HG02970 (cell line): Measurements from ENCODE around the gene ARHGAP19.

Experiments used
- ATAC-seq: cut with Tn5 transposase; IDR thresholded peaks from one replicate; pipeline ENCODE4 v1.9.1; 2021; ENCODE audit warnings: mild to moderate bottlenecking, moderate library complexity, moderate number of reproducible peaks; ENCODE audit not compliant: unreplicated experiment, low FRiP score

Gene ARHGAP19

DNA sequence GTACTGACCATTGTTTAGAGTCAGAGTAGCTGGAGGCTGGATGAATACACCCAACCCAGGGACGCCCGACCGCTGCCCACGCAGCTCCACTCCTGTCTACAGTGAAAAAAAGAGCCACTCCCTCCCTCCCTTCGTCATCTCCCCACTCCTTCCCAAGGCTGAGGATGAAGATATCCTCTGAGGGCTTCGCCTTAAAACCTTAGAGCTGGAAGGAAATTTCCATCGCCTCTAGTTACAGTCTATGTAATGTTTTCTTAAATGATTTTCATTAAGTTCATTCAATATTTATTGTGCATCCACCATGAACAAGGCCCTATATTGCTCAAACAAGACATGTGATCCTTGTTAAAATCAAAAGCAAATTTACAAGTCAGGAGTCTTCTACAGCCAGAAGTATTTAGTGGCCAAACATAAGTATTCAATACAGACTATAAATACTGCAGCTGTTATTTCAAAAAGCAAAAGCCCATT, 95.4 kb downstream of the ARHGAP19 start:
- no peak for ATAC-seq

GRCh38 chr10:97196223-97197029, 96.0 kb downstream of the ARHGAP19 start:
- no peak for ATAC-seq

GRCh38 chr10:97195706-97196222, 96.7 kb downstream of the ARHGAP19 start:
- no peak for ATAC-seq

- ATAC-seq: no peak
Observed at GRCh38 chr10:97192952-97193435, 99.4 kb downstream of the ARHGAP19 start.

DNA sequence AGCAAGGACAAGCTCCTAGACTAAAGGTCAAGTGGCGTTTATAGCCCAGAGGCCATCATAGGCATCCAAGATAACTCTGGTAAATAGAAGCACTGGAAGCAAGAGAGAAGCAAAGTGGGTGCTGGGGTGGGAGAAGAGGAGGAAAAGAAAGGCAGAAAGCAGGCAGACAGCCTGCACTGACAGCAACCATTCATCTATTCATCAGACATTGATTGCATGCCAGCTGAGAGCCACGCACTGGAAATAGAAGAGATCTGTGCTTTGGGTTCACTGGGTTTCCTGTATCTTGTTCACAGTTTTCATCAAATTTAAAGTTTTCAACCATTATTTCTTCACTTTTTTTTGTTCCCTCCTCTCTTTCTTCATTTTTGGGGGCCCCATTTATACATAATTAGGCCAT, 102.0 kb downstream of the ARHGAP19 start:
- no peak for ATAC-seq

DNA sequence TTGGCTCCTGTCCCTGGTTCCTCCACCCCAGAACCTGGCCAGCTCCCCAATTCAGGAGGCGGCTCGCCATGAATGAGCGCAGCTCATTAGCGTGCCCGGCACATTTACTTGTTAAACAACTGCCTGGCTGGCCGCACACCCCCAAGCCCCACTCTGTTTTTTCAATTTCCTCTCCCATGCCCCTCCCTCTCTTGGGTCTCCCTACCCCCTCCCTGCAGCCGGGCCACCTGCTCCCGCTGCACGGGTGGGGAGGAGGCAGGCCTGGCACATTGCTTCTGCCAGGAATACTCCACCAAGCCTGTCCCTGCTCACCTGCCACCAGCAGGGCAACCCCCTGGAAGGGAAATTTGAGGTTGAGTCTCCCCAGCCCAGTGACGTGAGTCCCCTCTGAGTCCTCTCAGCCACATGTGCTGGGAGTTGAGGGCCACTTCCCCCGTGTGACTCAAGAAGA, 104.2 kb downstream of the ARHGAP19 start:
- ATAC-seq: no peak

DNA sequence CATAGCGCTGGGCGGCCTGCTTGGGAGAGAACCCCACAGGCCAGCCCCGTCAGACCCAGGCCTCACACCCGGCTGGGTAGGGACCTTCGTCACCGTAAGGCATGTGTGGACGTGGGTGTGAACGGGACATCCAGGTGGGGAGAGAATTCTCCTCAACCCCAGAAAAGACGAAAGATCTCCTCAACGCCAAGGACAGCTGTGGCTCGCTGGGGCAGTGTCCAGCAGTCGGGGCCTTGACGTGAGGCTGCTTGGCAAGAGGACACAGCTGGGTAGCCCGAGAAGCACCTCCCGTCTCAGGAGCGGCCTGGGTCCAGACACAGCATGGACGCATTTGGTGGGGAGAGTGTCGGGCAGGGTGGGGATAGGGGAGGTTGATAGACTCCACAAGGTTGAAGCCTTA, 105.5 kb downstream of the ARHGAP19 start:
- no peak for ATAC-seq

- no peak for ATAC-seq
Observed at GRCh38 chr10:97185326-97186058, 106.9 kb downstream of the ARHGAP19 start, which contains the start of gene SLIT1. TSS of gene SLIT1 (minus strand) at chr10:97185959. CDS start at chr10:97185674, 285 bp downstream.

GRCh38 chr10:97184971-97185325, 107.5 kb downstream of the ARHGAP19 start:
- no peak for ATAC-seq

DNA sequence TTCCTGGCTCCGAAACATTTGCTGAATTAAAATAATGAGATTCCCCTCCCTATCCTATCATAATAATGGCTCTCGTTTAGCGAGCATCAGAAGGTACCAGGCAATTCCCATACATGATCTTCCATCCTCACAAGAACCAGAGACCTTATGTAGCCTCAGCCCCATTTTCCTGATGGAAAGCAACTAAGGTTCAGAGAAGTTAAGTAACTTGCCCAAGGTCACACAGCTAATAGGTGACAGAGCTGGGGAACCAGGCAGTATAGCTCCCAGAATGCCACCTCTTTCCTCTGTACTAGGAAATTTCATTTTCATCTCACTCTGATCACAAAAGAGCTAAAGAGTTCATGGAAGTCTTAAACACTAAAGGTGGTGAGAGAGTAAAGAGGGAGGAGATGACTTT, 109.1 kb downstream of the ARHGAP19 start:
- no peak for ATAC-seq

DNA sequence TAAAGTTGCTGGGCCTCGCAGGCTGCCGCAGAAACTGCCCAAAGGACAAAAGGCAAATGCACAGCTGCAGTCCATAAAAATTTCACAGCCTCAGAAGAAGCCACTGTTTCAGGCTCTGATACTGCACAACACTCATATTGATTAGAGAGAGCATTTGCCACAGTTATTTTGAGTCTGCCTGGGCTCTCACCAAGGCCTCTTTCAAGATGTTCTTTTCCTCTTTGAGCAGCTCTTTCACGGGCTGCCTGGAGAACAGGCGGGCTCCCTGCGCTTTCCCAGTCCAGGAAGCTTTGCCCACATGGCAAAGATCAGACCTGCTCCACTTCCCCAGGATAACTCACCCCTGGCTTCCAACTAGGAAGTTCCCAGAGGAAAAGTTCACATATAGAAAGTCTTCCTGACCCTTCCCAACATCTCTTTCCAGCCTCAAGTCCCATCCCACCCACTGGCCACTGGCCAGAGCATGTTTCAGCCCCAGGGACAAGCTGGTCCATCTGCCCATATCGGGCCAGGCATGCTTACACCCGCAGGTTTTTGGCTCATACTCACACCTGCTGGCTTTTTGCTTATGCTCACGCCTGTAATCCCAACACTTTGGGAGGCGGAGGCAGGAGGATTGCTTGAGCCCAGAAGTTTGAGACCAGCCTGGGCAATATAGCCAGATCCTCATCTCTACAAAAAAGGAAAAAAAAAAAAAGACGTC, 110.0 kb downstream of the ARHGAP19 start:
- ATAC-seq: no peak

GRCh38 chr10:97180986-97181385, 111.5 kb downstream of the ARHGAP19 start:
- no peak for ATAC-seq

DNA sequence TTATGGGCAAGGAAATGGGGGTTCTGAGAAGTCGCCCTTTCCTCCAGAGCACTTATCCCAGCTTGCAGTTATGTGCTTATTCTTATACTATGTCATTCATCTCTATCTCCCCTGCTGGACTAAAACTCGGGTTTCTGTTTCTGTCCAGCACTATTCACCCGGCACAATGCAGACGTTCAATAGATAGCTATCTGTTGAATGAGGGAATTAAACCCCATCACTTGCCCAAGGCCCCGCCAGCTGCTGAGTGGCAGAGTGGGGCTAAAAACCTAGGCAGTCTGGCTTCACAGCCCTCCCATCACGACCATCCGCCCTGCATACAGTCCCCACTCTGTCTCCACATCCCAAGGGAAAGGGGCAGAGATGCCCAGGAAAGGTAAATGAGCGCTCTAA, 112.1 kb downstream of the ARHGAP19 start:
- no peak for ATAC-seq

DNA sequence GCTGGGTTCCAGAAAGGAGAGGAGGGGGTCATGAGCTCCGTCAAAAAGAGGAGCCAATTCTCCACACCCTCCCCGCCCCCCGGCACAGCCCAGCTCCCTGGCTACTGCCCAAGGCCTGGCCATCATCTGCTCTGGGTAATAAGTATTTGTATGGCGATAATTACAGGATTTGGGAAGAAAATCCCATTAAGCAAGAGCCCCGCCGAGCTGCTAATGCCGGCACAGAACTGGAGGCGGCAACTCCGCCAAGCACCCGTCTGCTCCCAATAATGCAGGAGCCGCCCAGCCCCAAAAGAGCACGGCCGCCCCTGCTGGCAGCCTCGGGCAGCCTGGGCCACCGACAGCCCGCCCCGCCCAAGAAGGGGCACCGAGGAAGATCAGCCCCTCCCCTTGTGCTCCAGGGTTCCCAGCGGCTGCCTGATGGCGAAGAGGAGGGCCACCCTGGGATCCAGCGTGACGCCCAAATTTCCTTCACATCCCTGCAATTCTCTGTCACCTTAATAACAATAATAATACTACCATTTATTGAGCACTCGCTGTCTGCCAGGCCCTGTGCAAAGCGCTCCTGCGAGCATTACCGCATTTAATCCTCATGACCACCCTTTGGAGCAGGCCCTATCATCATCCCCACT, 112.6 kb downstream of the ARHGAP19 start:
- no peak for ATAC-seq

DNA sequence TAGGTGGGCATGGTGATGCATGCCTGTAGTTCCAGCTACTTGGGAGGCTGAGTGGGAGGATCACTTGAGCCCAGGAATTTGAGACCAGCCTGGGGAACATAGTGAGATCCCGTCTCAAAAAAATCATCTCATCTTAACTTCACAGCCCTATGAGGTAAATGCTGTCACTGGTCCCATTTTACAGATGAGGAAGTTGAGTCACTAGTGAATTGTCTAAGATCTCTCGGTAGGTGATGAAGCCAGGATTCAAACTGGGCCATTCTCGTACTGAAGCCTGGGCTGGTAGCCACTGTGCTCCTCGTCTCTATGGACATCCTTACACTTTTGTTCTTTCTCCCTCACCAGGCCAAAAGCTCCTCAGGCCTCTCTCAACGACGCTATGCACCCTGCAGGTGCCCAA, 113.1 kb downstream of the ARHGAP19 start:
- no peak for ATAC-seq

- ATAC-seq: no peak
Observed at GRCh38 chr10:97178074-97178473, 114.4 kb downstream of the ARHGAP19 start.

DNA sequence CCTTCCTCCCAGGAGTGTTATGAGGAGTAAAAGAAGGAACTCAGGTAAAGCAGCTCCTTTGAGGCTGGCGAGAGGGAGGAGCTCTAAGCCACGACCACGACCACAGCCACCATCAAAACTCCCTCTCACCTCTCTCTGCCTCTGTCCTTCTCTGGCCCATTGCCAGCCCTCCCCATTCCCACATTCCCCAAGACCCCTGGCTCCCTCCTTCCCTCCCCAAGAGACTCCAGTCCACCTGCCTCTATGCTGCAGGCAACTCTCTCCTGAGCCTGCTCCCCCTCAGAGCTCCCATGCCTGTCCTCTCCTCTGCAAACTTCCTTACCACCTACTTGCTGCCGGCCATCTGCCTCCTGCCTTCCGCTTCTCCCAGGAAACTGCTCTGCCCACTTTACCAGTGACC, 116.2 kb downstream of the ARHGAP19 start:
- ATAC-seq: no peak

DNA sequence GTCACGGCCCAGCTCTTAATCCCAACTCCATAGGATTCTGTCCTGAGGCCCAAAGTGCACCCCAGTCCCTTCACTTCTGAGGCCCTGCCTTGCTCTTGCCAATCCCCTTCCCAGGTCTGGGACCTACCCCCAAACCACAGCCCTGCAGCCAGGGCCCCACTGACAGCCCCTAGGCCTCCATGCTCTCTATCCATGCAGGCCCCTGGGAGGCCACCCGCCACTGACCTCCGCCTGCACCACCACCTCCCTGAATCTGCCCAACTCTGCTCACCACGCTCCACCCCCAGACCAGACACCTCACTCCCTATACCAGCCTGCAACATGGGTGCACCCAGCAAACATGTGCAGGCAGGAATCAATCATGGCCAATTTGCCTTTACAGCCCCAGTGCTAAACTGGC, 116.9 kb downstream of the ARHGAP19 start:
- no peak for ATAC-seq

DNA sequence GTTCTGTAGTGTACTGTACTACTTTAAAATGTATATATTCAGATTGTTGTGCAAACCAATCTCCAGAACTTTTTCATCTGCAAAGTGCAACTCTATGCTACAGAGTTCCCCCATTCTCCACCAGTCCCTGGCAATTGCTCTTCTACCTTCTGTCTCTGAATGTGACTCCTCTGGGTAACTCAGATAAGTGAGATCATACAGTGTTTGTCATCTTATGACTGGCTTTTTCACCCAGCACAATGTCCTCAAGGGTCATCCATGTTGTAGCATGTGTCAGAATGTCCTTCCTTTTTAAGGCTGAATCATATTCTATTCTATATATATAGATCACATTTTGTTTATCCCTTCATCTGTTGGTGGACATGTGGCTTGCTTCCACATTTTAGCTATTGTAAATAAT, 117.5 kb downstream of the ARHGAP19 start:
- ATAC-seq: no peak

DNA sequence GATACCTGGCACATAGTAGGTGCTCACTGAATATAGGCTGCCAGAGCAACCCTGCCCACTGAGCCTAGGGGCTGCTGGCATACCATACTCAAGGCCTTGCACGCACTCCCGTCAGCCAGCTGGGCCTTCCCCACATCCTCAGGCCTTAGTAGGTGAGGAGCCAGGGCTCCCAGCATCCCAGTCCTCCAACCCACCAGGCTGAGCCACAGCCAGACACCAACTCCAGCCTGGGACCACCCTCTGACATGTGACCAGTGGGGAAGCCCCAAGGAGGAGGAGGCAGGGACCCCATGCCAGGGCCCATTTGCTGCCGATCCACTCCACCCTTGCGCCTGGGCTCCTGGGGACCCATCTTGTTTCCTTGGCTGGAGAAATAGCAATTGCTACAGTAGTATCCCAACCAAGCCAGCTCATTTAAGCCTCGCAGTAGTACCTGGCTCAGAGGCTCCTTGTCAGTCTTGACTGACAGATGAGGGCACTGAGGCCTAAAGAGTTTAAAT, 118.1 kb downstream of the ARHGAP19 start:
- no peak for ATAC-seq
